Suppressor macrophage treated with lipopolysaccharide for 4 hours (primary cell): Measurements from ENCODE around the gene TRIM9.

ENCODE experiments used
- DNase-seq: peaks from one replicate; pipeline ENCODE4 v3.0.0-alpha.2; 2020

TRIM9 gene

DNA sequence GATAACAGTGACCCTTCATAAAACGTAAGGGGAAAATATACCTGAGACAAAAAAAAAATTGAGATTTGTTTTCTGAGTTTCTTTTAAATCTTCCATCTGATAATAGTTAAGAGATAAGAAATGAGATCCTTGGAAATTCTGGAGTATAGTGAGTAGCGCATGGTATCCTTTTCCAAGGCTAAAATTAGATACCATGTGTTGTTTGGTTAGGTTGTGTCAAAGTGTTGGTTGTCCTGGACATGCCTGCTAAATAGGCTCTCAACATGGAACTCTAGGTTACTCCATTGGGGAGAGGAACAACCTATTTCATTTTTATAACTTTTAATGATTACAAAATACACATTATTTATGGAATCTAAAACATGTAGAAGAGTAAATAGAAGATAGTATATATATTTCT lies 165.4 kb downstream of the TRIM9 start:
- no peak for DNase-seq

GRCh38 chr14:50928002-50928635 lies 166.8 kb downstream of the TRIM9 start:
- peak; percentile 93 for DNase-seq

GRCh38 chr14:50926851-50927386 lies 168.0 kb downstream of the TRIM9 start:
- peak; percentile 80 for DNase-seq
